Liver (tissue), 2 donors: ENCODE data around the gene RAPGEF1.

Experiments
- JUND ChIP-seq, 2 donors: IDR thresholded peaks; 2 replicates each; pipeline ENCODE4 v1.6.1; 2016; ENCODE audit warnings: antibody characterized with exemption in 2 of 2
- TF ChIP-seq, protein P1 (sequence below): IDR thresholded peaks from 2 replicates; pipeline ENCODE4 v1.6.1; 2016; ENCODE audit warnings: antibody characterized with exemption
- donor health status: healthy.

DNA sequence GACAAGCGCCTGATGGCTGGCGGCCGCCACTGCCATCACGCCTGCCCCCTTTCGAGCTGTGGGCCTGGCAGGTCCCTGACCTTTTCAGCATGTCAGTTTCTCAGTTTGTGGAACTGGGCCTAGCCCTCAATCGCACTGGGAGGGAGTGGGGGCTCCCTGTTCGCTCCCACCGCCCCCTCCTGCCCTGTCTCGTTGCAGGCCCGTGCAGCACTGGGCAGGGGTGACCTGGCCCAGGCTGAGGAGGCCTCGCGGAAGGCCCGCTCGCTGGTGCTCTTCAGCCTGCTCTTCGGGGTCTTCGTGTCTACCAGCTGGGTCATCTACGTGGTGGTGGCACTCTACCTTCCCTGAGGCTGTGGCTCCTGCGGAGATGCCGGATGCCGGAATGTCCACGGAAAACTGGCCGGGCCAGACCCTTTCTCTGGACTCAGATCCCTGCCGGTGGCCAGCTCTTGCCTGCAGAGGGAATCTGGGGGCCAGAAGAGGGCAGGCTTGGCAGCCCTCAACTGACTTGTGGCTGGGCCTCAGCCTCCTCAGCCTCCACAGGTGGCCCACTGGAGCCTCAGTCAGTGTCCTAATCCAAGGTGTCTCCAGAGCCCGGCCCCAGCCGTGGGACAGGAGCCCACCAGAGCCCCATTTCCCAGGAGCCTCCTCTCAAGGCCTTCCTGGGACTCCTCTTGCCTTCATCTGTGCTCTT is 181.9 kb downstream of the RAPGEF1 start:
- TF ChIP-seq, protein P1, sequence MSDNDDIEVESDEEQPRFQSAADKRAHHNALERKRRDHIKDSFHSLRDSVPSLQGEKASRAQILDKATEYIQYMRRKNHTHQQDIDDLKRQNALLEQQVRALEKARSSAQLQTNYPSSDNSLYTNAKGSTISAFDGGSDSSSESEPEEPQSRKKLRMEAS = no peak
- TF ChIP-seq JUND (IDR thresholded peaks at IDR 0.05) = no peak
